ENCODE data around the gene SDK1.

DNA sequence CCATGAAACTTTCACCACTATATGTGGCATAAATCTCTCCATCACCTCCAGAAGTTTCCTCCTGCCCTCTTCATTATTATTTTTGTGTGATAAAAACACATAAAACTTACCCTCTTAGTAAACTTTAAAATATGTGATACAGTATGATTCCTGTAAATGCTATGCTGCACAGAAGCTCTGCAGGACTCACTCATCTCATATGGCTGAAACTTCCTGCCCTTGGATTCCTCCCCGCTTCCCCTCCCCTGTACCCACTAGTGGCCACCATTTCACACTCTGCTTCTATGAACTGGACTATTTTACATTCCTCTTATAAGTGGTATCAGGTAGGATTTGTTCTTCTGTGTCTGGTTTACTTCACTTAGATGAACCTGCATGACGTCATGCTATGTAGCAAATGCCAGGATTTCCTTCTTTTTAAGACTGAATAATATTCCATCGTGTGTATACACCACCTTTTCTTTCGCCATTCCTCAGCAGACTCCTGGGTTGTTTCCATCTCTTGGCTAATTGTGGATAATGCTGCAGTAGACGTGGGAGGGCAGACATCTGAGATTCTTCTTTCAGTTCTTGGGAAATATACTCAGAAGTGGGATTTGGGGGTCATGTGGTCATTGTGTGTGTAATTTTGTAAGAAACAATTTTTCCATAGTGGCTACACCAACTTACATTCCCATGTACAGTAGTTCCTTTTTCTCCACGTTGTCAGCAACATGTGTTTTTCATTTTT, 335.2 kb downstream of the SDK1 start:
- TF ChIP-seq POLR2A (IDR thresholded peaks at IDR 0.05; ENCODE audit: low read length), result no peak
- TF ChIP-seq GATA1 (IDR thresholded peaks at IDR 0.05; ENCODE audit: low read depth, low read length), result no peak
